Nucleus accumbens (tissue), 56 donors: Measurements from ENCODE around the gene SLC1A1.
A peak's percentile ranks its signal among the peaks of the same experiment; 100 is the strongest.
"Not testable (repeated sequence)": the region's sequence is repeated elsewhere in the genome, so short reads cannot be mapped to it uniquely, and the experiment has no call there.

ENCODE experiments used
- DNase-seq, 56 donors: peaks; one replicate each; lab custom pipeline; 2025; lab: John Stamatoyannopoulos, UW

SLC1A1 gene

DNA sequence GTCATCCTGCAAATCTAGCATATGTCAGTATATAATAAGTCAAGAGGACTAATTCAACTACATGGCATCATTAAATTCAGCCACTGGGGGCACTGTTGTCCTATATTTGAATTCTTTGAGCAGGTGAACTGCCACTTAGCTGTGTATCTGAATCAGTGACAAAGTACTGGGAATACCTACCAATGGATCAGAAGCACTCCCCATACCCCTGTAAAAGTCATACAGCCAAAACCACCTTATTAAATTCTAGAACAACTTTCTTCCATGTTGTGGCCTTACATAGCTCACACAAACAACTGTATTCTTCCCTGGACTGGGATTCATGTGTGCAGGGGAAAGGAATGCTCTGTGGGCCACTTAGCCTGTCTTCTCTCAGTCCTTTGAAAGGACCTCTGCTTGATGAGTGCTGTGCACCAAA, 114.4 kb downstream of the SLC1A1 start:
- DNase-seq: peak in 35 of 56 donors; percentile 1 to 76 (median 20)

- DNase-seq: not testable (repeated sequence)
These were observed 115.8 kb downstream of the SLC1A1 start for GRCh38 chr9:4606033-4606432.

DNA sequence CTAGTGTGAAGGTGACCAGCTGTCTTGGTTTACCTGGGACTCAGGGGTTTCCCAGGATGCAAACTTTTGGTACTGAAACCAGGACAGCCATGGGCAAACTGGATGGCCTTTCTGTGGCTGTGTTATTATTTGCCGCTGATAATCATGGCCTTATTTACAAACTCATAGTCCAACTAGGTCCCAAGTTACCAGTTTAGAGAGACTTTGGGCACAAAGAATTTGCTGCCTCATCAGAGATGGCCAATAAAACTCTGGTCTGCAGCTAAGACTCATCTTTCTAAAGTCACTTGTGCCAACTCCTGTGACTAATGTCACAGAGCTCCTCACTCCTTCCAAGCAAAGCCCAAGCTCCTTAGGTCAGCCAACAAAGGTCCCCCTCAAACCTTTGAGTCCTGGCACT, 124.4 kb downstream of the SLC1A1 start:
- DNase-seq: no peak

DNA sequence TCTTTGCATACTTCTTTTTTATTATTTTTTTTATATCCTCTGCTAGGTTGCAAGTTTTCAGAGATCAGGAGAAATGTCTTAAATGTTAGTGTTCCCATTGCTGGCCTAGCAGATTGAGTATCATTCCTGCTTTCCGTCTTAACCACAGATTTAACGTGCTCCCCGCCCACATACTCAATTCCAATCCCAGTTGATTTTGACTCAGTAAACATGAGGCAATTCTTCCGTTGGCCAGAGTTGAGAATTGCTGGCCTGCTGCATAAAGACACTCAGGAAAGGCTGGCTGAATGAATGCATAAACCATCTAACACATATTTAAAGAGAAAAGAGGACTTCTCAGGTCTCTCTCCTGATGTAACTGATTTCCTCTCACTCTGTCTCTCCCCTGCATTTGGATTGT, 125.0 kb downstream of the SLC1A1 start:
- DNase-seq: no peak

DNA sequence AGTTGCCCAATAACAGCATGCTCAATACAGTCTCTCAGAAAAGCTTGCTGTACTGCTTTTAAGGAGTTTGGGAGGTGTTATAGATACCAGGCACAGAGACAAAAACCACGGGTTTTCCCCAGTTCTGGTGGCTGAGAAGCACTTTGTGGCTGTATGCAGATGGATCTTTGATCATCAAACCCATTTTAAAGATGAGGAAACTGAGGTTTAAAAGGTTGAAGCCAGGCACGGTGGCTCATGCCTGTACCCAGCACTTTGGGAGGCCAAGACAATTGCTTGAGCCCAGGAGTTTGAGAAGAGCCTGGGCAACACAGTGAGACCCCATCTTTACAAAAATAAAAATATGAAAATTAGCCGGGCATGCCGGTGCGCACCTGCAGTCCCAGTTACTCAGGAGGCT, 125.5 kb downstream of the SLC1A1 start:
- no peak for DNase-seq

GRCh38 chr9:4617752-4618151, 127.5 kb downstream of the SLC1A1 start:
- no peak for DNase-seq

GRCh38 chr9:4618700-4619099, 128.4 kb downstream of the SLC1A1 start:
- no peak for DNase-seq

DNA sequence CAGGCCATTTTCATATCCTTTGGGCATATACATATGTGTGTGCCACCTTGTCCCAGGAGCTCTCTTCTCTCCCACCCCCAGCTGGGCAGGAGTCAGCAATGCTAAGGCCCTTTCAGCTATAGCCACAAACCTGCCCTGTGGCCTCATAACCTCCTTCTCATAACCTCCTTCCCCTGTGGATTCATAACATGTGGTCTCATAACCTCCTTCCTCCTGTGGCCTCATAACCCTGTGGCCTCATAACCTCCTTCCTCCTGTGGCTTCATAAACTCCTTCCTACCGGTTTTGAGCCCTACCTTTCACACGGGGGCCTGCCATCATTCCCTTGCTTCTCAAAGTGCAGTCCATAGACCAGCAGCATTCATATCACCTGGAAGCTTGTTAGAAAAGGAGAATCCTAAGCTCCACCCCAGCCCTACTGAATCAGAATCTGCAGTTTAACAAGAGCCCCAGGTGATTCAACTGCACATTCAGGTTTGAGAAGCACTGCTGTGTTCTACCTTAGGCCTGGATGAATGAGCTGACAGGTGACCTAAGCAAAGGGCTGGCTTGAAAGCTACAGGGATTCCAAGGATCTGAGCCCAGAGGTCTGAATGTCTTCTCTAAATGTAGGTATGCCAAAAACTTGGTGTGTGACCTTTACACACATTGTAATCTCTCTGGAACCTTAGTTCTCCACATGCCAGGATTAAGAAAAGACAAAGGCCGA, 129.9 kb downstream of the SLC1A1 start:
- DNase-seq: no peak

GRCh38 chr9:4620881-4621555, 130.8 kb downstream of the SLC1A1 start:
- DNase-seq: no peak

GRCh38 chr9:4622016-4622415, 131.7 kb downstream of the SLC1A1 start:
- DNase-seq: no peak

DNA sequence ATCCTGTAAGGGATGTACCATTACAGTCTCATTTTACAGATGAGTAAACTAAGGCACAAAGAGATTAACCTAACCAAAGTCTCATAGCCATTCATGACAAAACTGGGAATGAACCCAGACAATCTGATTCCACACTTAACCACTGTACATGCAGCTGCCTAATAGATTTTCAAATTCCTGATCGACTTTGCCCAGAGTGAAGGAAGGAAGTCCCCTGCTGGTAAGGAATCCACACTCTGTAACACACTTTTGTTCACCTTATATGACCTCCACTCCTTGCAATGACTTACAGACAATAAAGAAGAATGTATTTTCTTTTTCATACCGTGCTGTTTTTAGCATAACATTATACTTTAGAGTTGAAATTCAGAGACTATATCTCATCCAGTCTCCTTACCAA, 140.6 kb downstream of the SLC1A1 start:
- no peak for DNase-seq
